Measurements from ENCODE around the gene RTN4R. TPM values are rescaled to one million over a fixed set of nuclear protein-coding genes. Genes with fewer than 3 reads are reported as not detected.

RTN4R gene
- total and polyA plus RNA-seq, 11 donors: 0.53 to 2.6 (median 1.4) TPM

DNA sequence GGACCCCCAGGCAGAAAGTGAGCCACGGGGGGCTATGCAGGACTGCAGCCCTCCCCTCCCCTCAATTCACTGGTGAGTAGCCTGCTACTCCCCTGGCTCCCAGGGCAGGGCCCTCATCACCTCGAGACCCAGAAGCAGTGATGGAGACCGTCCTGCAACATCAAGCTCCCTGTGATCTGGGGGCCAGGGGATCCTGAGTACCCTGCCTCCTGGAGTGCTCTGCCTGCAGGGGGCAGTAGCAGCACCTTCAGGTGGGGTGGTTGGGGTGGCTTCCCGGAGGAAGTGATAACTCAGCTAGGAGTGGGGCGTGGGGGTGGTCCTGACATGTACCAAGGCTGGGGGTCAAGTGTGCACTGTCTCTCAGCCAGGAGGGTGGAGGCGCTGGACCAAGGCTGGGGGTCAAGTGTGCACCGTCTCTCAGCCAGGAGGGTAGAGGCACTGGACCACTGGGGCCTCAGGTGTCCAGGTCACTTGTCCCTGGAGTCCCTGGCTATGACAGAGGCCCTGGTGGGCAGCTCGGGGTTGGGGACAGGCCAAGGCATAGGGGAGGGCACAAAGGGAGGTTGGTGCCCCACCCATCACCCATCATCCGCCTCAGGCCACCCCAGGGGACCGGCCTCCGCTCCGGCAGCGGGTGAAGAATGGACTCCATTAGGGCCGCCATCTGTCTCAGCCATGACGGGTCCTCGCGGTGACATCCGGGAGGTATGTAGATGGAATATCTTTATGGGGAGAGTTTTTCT, 9.4 kb downstream of the RTN4R start:
- no peaks in the 10 kb centered on the region for H3K27me3 ChIP-seq
- no peak for ATAC-seq
- WGBS, 4 donors: 91 to 97% (median 96%) methylated on average over 14 to 18 of the region's 18 CpGs
- DNase-seq: no peak
- H3K27ac ChIP-seq: no peak overlapping the region
- H3K36me3 ChIP-seq: no peaks in the 10 kb centered on the region
- H3K4me1 ChIP-seq: no peaks in the 10 kb centered on the region
- intact Hi-C loops (cut with DNase I): no loop called here
- peak in 5 of 12 donors; percentile 11 to 31 (median 16) for TF ChIP-seq CTCF (IDR thresholded peaks at IDR 0.05)
- no peak for TF ChIP-seq POLR2A (IDR thresholded peaks at IDR 0.05)
- no peak overlapping the region for H3K4me3 ChIP-seq
- no peaks in the 10 kb centered on the region for H3K9me3 ChIP-seq

DNA sequence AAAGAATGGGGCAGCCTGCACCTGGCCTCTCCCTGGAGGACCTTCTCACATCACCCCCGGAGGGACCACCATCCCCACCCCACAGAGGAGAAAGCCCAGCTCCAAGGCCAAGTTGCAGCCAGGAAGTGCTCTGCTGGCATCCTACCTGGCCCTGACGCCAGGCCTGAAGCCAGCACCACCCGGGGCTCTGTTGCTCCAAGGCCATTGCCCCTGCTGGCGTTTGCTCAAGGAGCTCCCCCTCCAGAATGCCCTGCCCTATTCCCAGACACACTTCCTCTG, 10.2 kb downstream of the RTN4R start:
- intact Hi-C loops (cut with DNase I): no loop called here
- no peak for DNase-seq
- Histone ChIP-seq H3K4me1 (no peaks in the 10 kb centered on the region), H3K4me3 (no peak overlapping the region), H3K36me3 (no peaks in the 10 kb centered on the region), H3K27ac (no peak overlapping the region), H3K27me3 (no peaks in the 10 kb centered on the region), H3K9me3 (no peaks in the 10 kb centered on the region)
- ATAC-seq: no peak
- WGBS, 4 donors: 88 to 100% (median 96%) methylated on average over 3 to 4 of the region's 4 CpGs
- no peak for TF ChIP-seq POLR2A (IDR thresholded peaks at IDR 0.05)
- no peak for TF ChIP-seq CTCF (IDR thresholded peaks at IDR 0.05)

DNA sequence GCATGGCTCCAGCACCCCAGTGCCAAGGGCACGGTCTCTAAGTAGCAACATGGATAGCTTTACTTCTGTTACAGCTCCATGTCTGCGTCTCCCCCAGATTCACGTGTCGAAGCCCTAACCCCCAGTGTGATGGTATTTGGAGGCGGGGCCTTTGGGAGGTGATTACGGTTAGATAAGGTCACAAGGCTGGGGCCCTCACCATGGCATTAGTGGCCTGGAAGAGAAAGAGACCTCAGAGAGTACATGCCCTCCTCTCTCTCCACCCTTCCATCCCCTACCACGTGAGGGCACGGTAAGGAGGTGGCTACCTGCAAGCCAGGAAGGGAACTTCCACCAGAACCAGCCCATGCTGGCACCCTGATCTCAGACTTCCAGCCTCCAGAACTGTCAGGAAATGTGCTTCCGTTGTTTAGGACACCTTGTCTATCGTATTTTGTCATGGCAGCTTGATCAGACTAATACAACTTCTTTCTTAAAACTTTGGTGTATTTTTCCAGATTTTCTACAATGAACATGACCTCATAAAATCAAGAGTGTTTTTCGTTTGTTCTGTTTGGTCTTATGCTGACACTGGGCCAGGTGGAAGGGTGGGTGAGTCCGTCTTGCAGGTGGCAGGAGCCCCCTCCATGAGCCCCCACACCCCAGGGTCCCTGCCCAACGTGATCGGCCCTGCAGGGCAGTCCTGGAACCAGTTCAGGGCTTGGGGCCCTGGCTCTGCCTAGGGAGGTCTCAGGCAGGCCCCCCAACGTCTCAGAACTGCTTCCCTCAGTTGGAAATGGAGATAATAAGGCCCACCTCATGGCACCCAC, 10.7 kb downstream of the RTN4R start:
- H3K4me1 ChIP-seq: no peaks in the 10 kb centered on the region
- H3K4me3 ChIP-seq: no peak overlapping the region
- DNase-seq (no peak), ATAC-seq (no peak)
- intact Hi-C loops (cut with DNase I): no loop called here
- 92 to 97% (median 96%) methylated on average over 10 to 15 of the region's 15 CpGs for WGBS, 4 donors
- no peaks in the 10 kb centered on the region for H3K27me3 ChIP-seq
- H3K27ac ChIP-seq: no peak overlapping the region
- H3K9me3 ChIP-seq: no peaks in the 10 kb centered on the region
- no peaks in the 10 kb centered on the region for H3K36me3 ChIP-seq
- no peak for TF ChIP-seq CTCF (IDR thresholded peaks at IDR 0.05)

DNA sequence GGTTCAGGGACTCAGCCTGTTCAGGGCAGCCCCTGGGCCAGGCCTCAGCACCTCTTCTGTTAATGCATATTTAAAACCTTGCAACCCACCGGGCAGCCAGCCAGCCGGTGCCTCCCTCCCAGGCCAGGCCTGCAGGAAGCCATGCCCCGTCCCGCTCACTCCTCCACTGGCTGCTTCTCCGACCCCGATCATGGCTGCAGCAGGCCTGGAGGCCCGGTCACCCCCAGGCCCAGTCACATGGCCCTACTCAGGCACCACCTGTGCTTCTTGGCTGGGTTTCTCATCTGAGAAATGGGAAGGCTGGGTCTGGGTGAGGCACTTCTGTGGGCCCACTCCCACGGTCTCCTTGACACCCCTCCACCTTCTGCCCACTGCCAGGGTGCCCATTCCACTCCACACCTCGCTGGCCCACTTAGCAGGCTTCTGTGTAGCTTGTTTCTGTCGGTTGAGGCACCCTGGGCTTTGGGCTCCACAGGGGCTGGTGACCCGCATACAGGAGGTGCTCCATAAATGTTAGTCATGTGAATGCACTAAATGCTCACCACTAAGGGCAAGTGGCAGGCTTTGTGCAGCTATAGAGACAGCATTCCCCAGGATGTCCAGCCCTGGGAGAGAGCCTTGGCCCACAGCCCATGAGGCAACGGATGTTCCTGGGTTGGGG, 11.4 kb downstream of the RTN4R start:
- H3K9me3 ChIP-seq: no peaks in the 10 kb centered on the region
- no peak overlapping the region for H3K4me3 ChIP-seq
- no peak overlapping the region for H3K27ac ChIP-seq
- intact Hi-C loops (cut with DNase I): no loop called here
- 71 to 83% (median 77%) methylated on average over 10 to 12 of the region's 12 CpGs for WGBS, 4 donors
- H3K27me3 ChIP-seq: no peaks in the 10 kb centered on the region
- H3K4me1 ChIP-seq: no peaks in the 10 kb centered on the region
- ATAC-seq (no peak), DNase-seq (no peak)
- no peak for TF ChIP-seq POLR2A (IDR thresholded peaks at IDR 0.05)
- no peak for TF ChIP-seq CTCF (IDR thresholded peaks at IDR 0.05)
- no peaks in the 10 kb centered on the region for H3K36me3 ChIP-seq
